Stimulated activated CD8-positive, alpha-beta memory T cell treated with anti-CD3 and anti-CD28 coated beads, Interleukin-4, amount 100 ng/mL, for 4 hours (primary cell): ENCODE measurements around the gene C4BPA.

Source experiments
- DNase-seq, 2 donors: peaks; one replicate each; pipeline ENCODE4 v3.0.0-alpha.2; 2020; ENCODE audit warnings: low read depth in 2 of 2, low spot score in 1 of 2

The C4BPA gene

GRCh38 chr1:207077012-207077411 lies 27.0 kb upstream of the C4BPA start:
- DNase-seq: no peak

DNA sequence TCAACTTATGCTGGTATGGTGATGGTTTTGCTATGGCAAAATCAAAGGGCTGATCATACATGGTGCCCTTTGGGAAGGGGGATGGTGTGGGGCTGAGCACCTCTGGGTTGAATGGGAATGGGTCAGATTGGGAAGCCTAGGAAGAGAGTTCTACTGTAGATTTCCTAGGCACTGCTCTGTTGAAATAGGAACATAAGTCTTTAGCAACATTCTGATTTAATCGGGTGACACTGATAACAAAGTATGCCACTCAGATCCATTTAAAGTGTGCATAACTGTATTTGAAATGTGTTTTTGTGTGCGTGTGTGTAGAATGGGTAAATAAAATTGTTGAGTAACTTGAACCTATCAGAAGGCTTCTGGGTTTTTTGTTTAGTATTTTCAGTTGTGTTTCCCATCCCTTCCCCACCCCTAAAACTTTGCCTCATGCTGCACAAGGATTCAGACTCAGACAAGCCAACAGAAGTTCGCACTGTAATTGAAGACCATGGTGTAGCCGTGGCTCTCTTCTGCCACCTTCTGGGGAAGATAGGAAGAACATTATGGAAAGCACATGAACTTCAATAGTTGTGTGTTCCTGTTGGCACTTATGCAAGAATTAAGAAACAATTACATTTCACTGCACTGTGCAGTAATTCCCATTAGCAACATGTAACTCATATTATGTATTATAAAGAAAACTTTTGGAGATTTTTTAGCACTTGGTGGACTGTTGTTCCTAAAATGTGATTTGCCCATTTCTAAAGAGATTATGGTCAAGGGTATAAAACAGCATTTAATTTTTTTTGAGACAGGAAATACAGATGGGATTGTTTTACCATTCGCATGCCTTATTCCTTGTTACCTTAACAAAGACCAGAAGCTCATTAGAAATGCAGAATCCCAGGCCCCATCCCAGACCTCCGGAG lies 26.3 kb upstream of the C4BPA start:
- peak; percentile 13 to 32 for DNase-seq

DNA sequence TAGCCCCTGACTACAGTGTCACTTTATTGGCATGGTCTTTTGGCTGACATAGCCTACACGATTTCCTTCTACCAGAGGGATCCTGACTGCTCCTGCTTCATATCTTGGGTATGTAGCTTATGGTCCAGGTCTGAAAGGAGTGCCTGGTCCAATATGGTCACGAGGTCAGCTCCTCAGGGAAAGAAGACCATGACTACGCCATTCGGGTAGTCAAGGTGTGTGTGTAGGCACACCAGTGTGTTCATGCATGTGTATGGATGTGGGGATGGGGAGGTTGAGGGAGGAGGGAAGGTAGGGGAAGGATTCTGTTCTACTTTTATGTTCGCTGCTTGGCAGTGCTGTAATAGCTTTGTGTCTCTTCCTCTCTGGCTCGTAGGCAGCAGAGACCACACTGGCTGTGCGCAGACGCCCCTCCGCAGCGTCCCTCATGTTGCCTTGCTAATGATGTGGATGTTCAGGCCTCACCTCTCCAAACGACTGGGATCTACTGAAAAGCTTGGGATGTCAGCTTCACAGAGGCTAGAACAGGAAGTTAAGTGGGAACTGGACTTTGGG lies 25.4 kb upstream of the C4BPA start:
- no peak for DNase-seq

DNA sequence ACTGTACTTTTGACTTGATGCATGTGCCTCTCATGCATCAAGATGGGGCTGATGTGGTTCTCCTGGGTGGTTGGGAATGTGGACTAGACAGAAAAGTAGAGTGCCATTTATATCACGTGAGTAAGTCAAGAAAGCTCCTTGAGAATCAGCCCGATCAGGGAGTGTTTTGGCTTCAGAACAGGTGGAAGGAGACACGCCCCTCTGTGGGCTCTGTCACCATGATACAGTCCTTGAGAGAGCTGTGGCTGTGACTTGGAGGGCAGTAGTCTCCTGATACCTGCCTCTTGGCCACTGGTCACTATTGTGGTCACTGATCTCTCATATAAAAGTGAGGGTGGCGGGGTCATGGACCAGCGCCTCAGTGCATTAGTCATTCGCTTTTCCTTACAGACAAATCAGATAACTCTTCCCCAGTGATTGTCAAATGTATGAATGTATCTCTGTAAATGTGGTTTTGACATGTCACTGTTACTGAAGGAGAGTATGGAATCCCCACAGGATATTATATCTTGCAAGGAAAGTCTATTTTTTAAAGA lies 24.3 kb upstream of the C4BPA start:
- DNase-seq: no peak

- DNase-seq: no peak
Measured at GRCh38 chr1:207081088-207081487, 22.9 kb upstream of the C4BPA start.

DNA sequence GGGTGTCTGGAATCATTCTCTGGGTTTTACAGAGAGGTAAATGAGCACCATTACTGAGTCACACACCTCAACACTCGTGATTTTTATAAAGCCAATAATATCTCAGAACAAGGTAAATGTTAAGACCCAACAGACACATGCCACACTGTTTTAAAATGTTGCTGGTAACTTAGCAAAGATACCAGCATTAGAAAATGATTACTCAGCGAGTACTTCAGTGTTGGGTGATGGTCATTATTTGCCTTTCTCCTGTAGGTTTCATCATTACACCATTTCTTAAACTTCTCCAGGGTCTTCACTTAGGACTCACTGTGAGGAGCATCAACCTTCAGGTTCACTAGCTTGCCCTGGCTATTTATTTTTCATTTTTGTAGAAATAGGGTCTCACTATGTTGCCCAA lies 22.2 kb upstream of the C4BPA start:
- no peak for DNase-seq

DNA sequence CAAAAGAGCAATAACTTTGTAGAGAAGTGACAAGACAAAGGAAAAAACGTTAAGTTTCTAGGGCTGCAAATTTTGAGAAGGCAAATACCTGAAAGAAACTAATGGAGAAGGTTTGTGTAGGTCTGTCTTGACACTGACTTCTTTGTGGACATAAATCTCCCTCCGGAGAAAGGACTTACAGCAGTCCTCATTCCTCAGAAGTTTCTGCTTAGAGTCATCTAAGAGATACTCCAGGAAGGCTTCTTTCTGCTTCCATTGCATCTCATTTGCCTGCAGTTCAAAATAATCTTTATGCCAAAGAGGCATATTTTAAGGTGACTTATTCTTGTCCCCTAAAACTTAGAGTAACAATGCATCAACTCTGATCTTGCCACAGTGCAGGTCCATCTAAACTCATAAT lies 19.8 kb upstream of the C4BPA start:
- no peak for DNase-seq

- peak in 1 of 2 donors; percentile 20 for DNase-seq
Measured at GRCh38 chr1:207084701-207085180, 19.3 kb upstream of the C4BPA start.

- no peak for DNase-seq
Measured at GRCh38 chr1:207085887-207086286, 18.1 kb upstream of the C4BPA start.

DNA sequence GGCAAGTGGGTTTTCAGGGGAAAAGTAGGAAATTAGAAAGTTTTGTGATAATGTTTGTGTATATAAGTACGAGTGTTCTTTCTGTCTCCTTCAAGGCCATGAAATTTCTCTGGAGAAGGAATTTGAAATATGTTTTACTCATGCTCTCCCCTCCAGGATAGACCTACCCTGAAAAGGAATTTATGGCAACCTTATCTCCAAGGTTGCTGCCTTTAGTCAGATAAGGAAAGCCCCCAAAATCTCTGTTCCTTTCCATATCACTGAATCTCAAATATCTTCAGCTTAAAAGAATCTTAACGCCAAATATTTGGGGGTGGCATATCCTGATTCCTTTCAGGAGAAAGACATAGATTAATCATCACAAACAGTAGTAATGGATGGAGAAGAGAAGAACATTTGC lies 15.9 kb upstream of the C4BPA start:
- no peak for DNase-seq

- DNase-seq: no peak
Measured at GRCh38 chr1:207088701-207089626, 15.1 kb upstream of the C4BPA start, which contains the start of gene C4BPB. TSS of gene C4BPB (plus strand) at chr1:207088860. CDS start at chr1:207089532, 672 bp downstream.

DNA sequence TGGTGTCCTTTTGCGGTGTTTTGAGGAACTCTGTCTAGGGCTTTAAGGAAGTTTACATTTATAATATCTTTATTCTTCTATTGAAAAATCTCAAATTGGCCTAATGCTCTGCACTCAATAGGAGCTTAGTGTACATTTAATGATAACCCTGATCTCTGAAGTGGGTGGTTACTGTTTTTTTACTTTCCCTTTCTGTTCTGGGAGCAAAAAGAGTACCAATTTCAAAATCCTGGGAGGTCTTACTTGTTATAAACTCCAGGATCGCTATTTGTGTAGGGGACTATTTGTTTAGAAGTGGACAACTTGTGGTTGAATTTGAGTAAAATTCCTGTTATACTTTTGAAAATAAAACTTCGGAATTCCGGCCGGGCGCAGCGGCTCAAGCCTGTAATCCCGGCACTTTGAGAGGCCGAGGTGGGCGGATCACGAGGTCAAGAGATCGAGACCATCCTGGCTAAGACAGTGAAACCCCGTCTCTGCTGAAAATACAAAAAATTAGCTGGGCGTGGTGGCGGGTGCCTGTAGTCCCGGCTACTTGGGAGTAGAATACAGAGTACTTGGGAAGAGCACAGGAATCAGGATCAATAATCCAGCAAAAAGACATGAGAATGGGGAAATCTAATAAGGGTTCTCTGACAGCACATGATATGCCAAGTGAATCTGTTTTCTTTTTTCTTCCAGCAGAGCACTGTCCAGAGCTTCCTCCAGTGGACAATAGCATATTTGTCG lies 14.2 kb upstream of the C4BPA start:
- no peak for DNase-seq

- DNase-seq: no peak
Measured at GRCh38 chr1:207091200-207091908, 12.7 kb upstream of the C4BPA start.

DNA sequence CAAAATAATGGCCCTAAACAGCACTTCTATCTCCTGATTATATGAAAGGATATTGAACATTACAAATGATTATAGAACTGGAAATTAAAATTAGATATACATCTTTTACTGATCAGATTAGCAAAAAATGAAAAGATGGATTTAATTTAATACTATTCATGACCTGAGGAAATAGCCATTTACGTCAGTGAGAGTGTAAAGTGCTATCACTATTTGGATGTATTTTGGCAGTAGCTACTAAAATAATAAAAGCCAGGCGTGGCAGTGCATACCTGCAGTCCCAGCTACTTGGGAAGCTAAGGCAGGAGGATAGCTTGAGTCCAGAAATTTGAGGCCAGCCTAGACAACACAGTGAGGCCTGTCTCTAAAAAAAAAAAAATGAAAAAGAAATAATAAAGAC lies 10.1 kb upstream of the C4BPA start:
- no peak for DNase-seq

- no peak for DNase-seq
Measured at GRCh38 chr1:207097871-207098324, 6.1 kb upstream of the C4BPA start.

GRCh38 chr1:207101720-207102119 lies 2.3 kb upstream of the C4BPA start:
- DNase-seq: no peak

- DNase-seq: no peak
Measured at GRCh38 chr1:207102146-207102545, 1.9 kb upstream of the C4BPA start.

GRCh38 chr1:207102659-207103058 lies 1.4 kb upstream of the C4BPA start:
- no peak for DNase-seq

- DNase-seq: no peak
Measured at GRCh38 chr1:207109004-207109403, 5.0 kb downstream of the C4BPA start.
